Measurements from ENCODE around the gene NUCB2.
"Not testable (repeated sequence)": the region's sequence is repeated elsewhere in the genome, so short reads cannot be mapped to it uniquely, and the experiment has no call there.

The NUCB2 gene

DNA sequence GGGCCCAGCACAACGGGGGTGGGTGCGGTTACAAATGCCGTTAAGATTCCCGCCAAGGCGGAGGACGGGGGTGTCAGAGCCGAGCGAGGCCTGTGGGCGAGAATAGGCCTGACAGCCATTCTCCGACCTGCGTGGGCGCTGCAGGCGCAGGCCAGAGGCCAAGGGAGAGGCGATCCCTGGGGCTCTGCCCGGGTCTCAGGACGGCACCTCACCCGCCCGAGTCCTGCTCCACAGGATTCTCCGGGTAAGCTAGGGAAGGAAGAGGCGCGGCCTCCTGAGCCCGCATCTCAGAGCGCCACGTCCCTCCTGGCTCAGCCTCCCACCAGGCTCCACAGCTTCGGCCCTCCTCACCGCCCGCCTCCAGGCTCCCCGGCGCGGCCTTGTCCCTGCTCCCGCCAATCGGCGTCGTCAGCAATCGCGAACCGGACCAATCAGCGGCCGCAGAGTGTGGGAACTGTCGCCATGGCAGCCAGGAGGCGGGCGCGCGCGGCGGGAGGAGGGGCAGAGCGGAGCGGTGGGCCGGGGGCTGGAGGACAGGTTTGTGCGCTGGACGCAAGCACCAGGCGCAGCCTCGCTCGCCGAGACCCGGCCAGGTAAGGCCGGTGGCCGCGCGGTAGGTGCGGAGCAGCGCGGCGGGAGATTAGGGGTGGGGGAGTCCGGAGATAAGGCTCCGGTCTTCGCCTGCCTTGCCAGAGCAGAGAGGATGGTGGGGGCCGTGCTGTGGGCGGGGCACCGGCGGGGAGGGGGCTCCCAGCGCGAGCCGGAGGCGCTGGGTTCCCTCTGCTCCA lies at the start of gene NUCB2:
TSS of gene NUCB2 (plus strand) at position 504 of the 788 bp plus-strand sequence. CDS start 18,585 bp downstream, outside the sequence.
- Histone ChIP-seq H3K4me3 (ENCODE audit: low read depth in 1 of 2, low read length in 2 of 2) (peak within 1 kb of the TSS; percentile 75 to 85), H3K27ac (ENCODE audit: low read depth, low read length) (peak within 1 kb of the TSS; percentile 71), H3K9ac (ENCODE audit: low read depth in 1 of 2, low read length in 2 of 2) (peak within 1 kb of the TSS; percentile 92 to 96), H3K36me3 (ENCODE audit: control insufficient read depth in 1 of 2, insufficient read depth in 2 of 2, low read length in 2 of 2) (no peaks in the 10 kb centered on the region), H3K27me3 (ENCODE audit: control insufficient read depth in 1 of 2, insufficient read depth in 2 of 2, low read length in 2 of 2) (no peaks in the 10 kb centered on the region), H3K4me1 (ENCODE audit: control insufficient read depth in 1 of 2, insufficient read depth in 2 of 2, low read length in 2 of 2) (peaks cover 14 to 16% of the 10 kb centered on the region in 2 donors), H3K9me3 (ENCODE audit: control insufficient read depth in 1 of 2, low read length in 2 of 2) (no peaks in the 10 kb centered on the region)

- not testable (repeated sequence) for H3K27ac ChIP-seq (ENCODE audit: low read depth, low read length); H3K4me3 ChIP-seq (ENCODE audit: low read depth in 1 of 2, low read length in 2 of 2); H3K9me3 ChIP-seq (ENCODE audit: control insufficient read depth in 1 of 2, low read length in 2 of 2); H3K27me3 ChIP-seq (ENCODE audit: control insufficient read depth in 1 of 2, insufficient read depth in 2 of 2, low read length in 2 of 2); H3K36me3 ChIP-seq (ENCODE audit: control insufficient read depth in 1 of 2, insufficient read depth in 2 of 2, low read length in 2 of 2); H3K4me1 ChIP-seq (ENCODE audit: control insufficient read depth in 1 of 2, insufficient read depth in 2 of 2, low read length in 2 of 2); H3K9ac ChIP-seq (ENCODE audit: low read depth in 1 of 2, low read length in 2 of 2)
Measured at GRCh38 chr11:17228186-17228925, 48.2 kb upstream of the NUCB2 start.

GRCh38 chr11:17229481-17230152 lies 46.9 kb upstream of the NUCB2 start:
- Histone ChIP-seq H3K9me3 (ENCODE audit: control insufficient read depth in 1 of 2, low read length in 2 of 2) (no peaks in the 10 kb centered on the region), H3K27ac (ENCODE audit: low read depth, low read length) (no peak overlapping the region), H3K4me1 (ENCODE audit: control insufficient read depth in 1 of 2, insufficient read depth in 2 of 2, low read length in 2 of 2) (peaks cover 0 to 6% of the 10 kb centered on the region in 2 donors), H3K27me3 (ENCODE audit: control insufficient read depth in 1 of 2, insufficient read depth in 2 of 2, low read length in 2 of 2) (no peaks in the 10 kb centered on the region), H3K9ac (ENCODE audit: low read depth in 1 of 2, low read length in 2 of 2) (no peak overlapping the region), H3K4me3 (ENCODE audit: low read depth in 1 of 2, low read length in 2 of 2) (no peak overlapping the region), H3K36me3 (ENCODE audit: control insufficient read depth in 1 of 2, insufficient read depth in 2 of 2, low read length in 2 of 2) (no peaks in the 10 kb centered on the region)

DNA sequence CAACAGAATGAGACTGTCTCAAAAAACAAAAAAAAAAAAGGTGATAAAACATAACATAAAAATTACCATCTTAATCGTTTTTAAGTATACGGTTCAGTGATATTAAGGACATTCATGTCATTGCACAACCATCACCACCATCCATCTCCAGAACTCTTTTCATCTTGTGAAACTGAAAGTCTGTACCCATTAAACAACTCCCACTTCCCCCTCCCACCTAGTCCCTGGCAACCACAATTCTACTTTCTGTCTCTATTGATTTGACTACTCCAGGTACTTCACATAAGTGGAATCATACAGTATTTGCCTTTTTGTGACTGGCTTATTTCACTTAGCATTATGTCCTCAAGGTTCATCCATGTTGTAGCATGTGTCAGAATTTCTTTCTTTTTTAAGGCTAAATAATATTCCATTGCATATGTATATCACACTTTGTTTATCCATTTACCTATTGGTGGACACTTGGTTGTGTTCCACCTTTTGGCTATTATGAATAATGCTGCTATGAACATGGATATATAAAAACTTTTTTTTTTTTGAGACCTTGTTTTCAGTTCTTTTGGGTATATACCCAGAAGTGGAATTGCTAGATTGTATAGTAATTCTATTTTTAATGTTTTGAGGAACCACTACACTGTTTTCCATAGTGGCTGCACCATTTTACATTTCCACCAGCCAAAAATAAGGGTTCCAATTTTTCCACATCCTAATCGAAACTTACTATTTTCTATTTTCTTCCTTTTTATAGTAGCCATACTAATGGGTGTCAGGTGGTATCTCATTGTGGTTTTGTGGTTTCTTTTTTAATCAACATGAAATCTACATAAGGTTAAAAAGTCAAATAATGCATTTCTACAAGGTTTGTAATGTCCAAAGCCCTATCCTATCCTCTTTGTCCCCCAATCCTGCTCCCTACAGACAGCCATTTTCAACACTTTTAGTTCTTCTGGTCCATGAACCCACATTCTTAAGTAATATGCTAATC lies 45.4 kb upstream of the NUCB2 start:
- no peaks in the 10 kb centered on the region for H3K9me3 ChIP-seq (ENCODE audit: control insufficient read depth in 1 of 2, low read length in 2 of 2)
- H3K27me3 ChIP-seq (ENCODE audit: control insufficient read depth in 1 of 2, insufficient read depth in 2 of 2, low read length in 2 of 2), result no peaks in the 10 kb centered on the region
- H3K4me3 ChIP-seq (ENCODE audit: low read depth in 1 of 2, low read length in 2 of 2), result no peak overlapping the region
- H3K27ac ChIP-seq (ENCODE audit: low read depth, low read length), result no peak overlapping the region
- peaks cover 0 to 6% of the 10 kb centered on the region in 2 donors for H3K4me1 ChIP-seq (ENCODE audit: control insufficient read depth in 1 of 2, insufficient read depth in 2 of 2, low read length in 2 of 2)
- H3K9ac ChIP-seq (ENCODE audit: low read depth in 1 of 2, low read length in 2 of 2), result no peak overlapping the region
- H3K36me3 ChIP-seq (ENCODE audit: control insufficient read depth in 1 of 2, insufficient read depth in 2 of 2, low read length in 2 of 2), result no peaks in the 10 kb centered on the region

GRCh38 chr11:17233101-17233500 lies 43.4 kb upstream of the NUCB2 start:
- Histone ChIP-seq H3K9me3 (ENCODE audit: control insufficient read depth in 1 of 2, low read length in 2 of 2) (no peaks in the 10 kb centered on the region), H3K27ac (ENCODE audit: low read depth, low read length) (no peak overlapping the region), H3K4me1 (ENCODE audit: control insufficient read depth in 1 of 2, insufficient read depth in 2 of 2, low read length in 2 of 2) (peaks cover 0 to 6% of the 10 kb centered on the region in 2 donors), H3K4me3 (ENCODE audit: low read depth in 1 of 2, low read length in 2 of 2) (no peak overlapping the region), H3K36me3 (ENCODE audit: control insufficient read depth in 1 of 2, insufficient read depth in 2 of 2, low read length in 2 of 2) (no peaks in the 10 kb centered on the region), H3K9ac (ENCODE audit: low read depth in 1 of 2, low read length in 2 of 2) (no peak overlapping the region), H3K27me3 (ENCODE audit: control insufficient read depth in 1 of 2, insufficient read depth in 2 of 2, low read length in 2 of 2) (no peaks in the 10 kb centered on the region)

- H3K9ac ChIP-seq (ENCODE audit: low read depth in 1 of 2, low read length in 2 of 2), result no peak overlapping the region
- no peak overlapping the region for H3K27ac ChIP-seq (ENCODE audit: low read depth, low read length)
- no peak overlapping the region for H3K4me3 ChIP-seq (ENCODE audit: low read depth in 1 of 2, low read length in 2 of 2)
Measured at GRCh38 chr11:17238377-17238776, 38.2 kb upstream of the NUCB2 start.

DNA sequence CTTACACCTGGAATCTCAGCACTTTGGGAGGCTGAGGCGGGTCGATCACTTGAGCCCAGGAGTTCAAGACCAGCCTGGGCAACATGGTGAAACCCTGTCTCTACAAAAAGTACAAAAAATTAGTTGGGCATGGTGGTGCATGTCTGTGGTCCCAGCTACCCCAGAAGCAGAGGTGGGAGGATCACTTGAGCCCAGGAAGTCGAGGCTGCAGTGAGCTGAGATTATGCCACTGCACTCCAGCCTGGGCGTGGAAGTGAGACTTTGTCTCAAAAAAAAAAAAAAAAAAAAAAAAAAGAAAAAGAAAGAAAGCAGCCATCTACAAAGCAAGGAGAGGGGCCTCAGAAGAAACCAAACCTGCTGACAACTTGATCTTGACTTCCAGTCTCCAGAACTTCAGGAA lies 36.6 kb upstream of the NUCB2 start:
- H3K9me3 ChIP-seq (ENCODE audit: control insufficient read depth in 1 of 2, low read length in 2 of 2); H3K4me3 ChIP-seq (ENCODE audit: low read depth in 1 of 2, low read length in 2 of 2); H3K36me3 ChIP-seq (ENCODE audit: control insufficient read depth in 1 of 2, insufficient read depth in 2 of 2, low read length in 2 of 2); H3K27ac ChIP-seq (ENCODE audit: low read depth, low read length); H3K4me1 ChIP-seq (ENCODE audit: control insufficient read depth in 1 of 2, insufficient read depth in 2 of 2, low read length in 2 of 2); H3K27me3 ChIP-seq (ENCODE audit: control insufficient read depth in 1 of 2, insufficient read depth in 2 of 2, low read length in 2 of 2); H3K9ac ChIP-seq (ENCODE audit: low read depth in 1 of 2, low read length in 2 of 2): not testable (repeated sequence)

More at GRCh38 chr11:17238377-17238776, 38.2 kb upstream of the NUCB2 start:
- H3K4me1 ChIP-seq (ENCODE audit: control insufficient read depth in 1 of 2, insufficient read depth in 2 of 2, low read length in 2 of 2), result no peaks in the 10 kb centered on the region
- H3K27me3 ChIP-seq (ENCODE audit: control insufficient read depth in 1 of 2, insufficient read depth in 2 of 2, low read length in 2 of 2), result peaks cover 0 to 4% of the 10 kb centered on the region in 2 donors
- H3K9me3 ChIP-seq (ENCODE audit: control insufficient read depth in 1 of 2, low read length in 2 of 2), result no peaks in the 10 kb centered on the region
- H3K36me3 ChIP-seq (ENCODE audit: control insufficient read depth in 1 of 2, insufficient read depth in 2 of 2, low read length in 2 of 2), result no peaks in the 10 kb centered on the region

DNA sequence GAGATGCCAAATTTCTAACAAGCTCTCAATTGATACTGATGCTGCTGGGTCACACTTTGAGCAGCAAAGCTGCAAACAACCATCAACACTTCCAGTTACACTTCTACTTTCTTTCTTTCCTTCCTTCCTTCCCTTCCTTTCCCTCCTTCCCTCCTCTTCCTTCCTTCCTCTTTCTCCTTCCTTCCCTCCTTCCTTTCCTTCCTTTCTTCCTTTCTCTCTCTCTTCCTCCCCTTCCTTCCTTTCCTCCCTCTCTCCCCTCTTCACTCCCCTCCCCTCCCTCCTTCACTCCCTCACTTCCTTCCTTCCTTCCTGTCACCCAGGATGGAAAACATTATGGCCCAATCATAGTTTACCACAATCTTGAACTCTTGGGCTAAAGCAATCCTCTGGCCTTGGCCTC lies 35.8 kb upstream of the NUCB2 start:
- Histone ChIP-seq H3K4me1 (ENCODE audit: control insufficient read depth in 1 of 2, insufficient read depth in 2 of 2, low read length in 2 of 2) (no peaks in the 10 kb centered on the region), H3K36me3 (ENCODE audit: control insufficient read depth in 1 of 2, insufficient read depth in 2 of 2, low read length in 2 of 2) (no peaks in the 10 kb centered on the region), H3K27me3 (ENCODE audit: control insufficient read depth in 1 of 2, insufficient read depth in 2 of 2, low read length in 2 of 2) (peaks cover 4% of the 10 kb centered on the region in 2 donors), H3K4me3 (ENCODE audit: low read depth in 1 of 2, low read length in 2 of 2) (no peak overlapping the region), H3K9me3 (ENCODE audit: control insufficient read depth in 1 of 2, low read length in 2 of 2) (no peaks in the 10 kb centered on the region), H3K27ac (ENCODE audit: low read depth, low read length) (no peak overlapping the region), H3K9ac (ENCODE audit: low read depth in 1 of 2, low read length in 2 of 2) (no peak overlapping the region)

DNA sequence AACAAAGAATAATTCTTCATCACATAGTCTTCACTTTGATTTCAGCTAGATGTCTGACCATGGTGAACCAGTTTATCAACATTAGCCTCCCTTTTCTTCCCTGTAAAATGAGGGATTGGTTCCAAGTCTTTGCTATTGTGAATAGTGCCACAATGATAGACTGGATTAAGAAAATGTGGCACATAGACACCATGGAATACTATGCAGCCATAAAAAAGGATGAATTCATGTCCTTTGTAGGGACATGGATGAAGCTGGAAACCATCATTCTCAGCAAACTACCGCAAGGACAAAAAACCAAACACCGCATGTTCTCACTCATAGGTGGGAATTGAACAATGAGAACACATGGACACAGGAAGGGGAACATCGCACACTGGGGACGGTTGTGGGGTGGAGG lies 33.6 kb upstream of the NUCB2 start:
- not testable (repeated sequence) for H3K9me3 ChIP-seq (ENCODE audit: control insufficient read depth in 1 of 2, low read length in 2 of 2); H3K9ac ChIP-seq (ENCODE audit: low read depth in 1 of 2, low read length in 2 of 2); H3K4me1 ChIP-seq (ENCODE audit: control insufficient read depth in 1 of 2, insufficient read depth in 2 of 2, low read length in 2 of 2); H3K36me3 ChIP-seq (ENCODE audit: control insufficient read depth in 1 of 2, insufficient read depth in 2 of 2, low read length in 2 of 2); H3K27ac ChIP-seq (ENCODE audit: low read depth, low read length); H3K27me3 ChIP-seq (ENCODE audit: control insufficient read depth in 1 of 2, insufficient read depth in 2 of 2, low read length in 2 of 2); H3K4me3 ChIP-seq (ENCODE audit: low read depth in 1 of 2, low read length in 2 of 2)

Measured in duodenal mucosa (tissue), 2 donors.